HEK293T (cell line): Measurements from ENCODE around the gene OR8A1.
"Not testable (repeated sequence)": the region's sequence is repeated elsewhere in the genome, so short reads cannot be mapped to it uniquely, and the experiment has no call there.

Source experiments
- CTCF ChIA-PET: fragments of 350-600 bp; formaldehyde crosslinking; extraction: SDS; loops from one replicate; lab custom pipeline; 2021; ENCODE audit warnings: antibody characterized with exemption, inconsistent platforms; lab: Yijun Ruan, JAX
- POLR2A ChIA-PET: fragments of 350-600 bp; formaldehyde crosslinking; extraction: SDS; loops from one replicate; lab custom pipeline; 2020; ENCODE audit warnings: antibody characterized with exemption, inconsistent platforms; lab: Yijun Ruan, JAX
- DNase-seq: peaks from one replicate; pipeline ENCODE4 v3.0.0; 2012; ENCODE audit warnings: mixed read lengths; ENCODE audit errors: extremely low spot score
- ARNT ChIP-seq: fragments of 450-650 bp; IDR thresholded peaks from 2 replicates; pipeline ENCODE4 v1.6.1; 2017; ENCODE audit warnings: mild to moderate bottlenecking
- BHLHE40 ChIP-seq: fragments of 450-650 bp; IDR thresholded peaks from 2 replicates; pipeline ENCODE4 v1.6.1; 2016; ENCODE audit warnings: mild to moderate bottlenecking, moderate library complexity, borderline replicate concordance
- CTBP1 ChIP-seq: fragments of 450-650 bp; IDR thresholded peaks from 2 replicates; pipeline ENCODE4 v1.6.1; 2016; ENCODE audit warnings: borderline replicate concordance
- ELF4 ChIP-seq: fragments of 450-650 bp; IDR thresholded peaks from 2 replicates; pipeline ENCODE4 v1.6.1; 2017; ENCODE audit warnings: antibody characterized with exemption
- FOXA1 ChIP-seq: fragments of 450-650 bp; IDR thresholded peaks from 2 replicates; pipeline ENCODE4 v1.6.1; 2016; ENCODE audit warnings: mild to moderate bottlenecking
- FOXK2 ChIP-seq: fragments of 450-650 bp; IDR thresholded peaks from 2 replicates; pipeline ENCODE4 v1.6.1; 2016; ENCODE audit warnings: mild to moderate bottlenecking
- FOXM1 ChIP-seq: fragments of 450-650 bp; IDR thresholded peaks from 2 replicates; pipeline ENCODE4 v1.6.1; 2017; ENCODE audit warnings: mild to moderate bottlenecking, borderline replicate concordance
- HDGF ChIP-seq: fragments of 450-650 bp; IDR thresholded peaks from 2 replicates; pipeline ENCODE4 v1.6.1; 2017; ENCODE audit warnings: antibody characterized with exemption, borderline replicate concordance
- L3MBTL2 ChIP-seq: fragments of 450-650 bp; conservative IDR thresholded peaks from 2 replicates; pipeline ENCODE4 v1.6.1; 2016; ENCODE audit warnings: mild to moderate bottlenecking
- LEF1 ChIP-seq: fragments of 450-650 bp; IDR thresholded peaks from 2 replicates; pipeline ENCODE4 v1.6.1; 2017; ENCODE audit warnings: mild to moderate bottlenecking, borderline replicate concordance
- NFRKB ChIP-seq: fragments of 450-650 bp; IDR thresholded peaks from 2 replicates; pipeline ENCODE4 v1.6.1; 2016; ENCODE audit warnings: mild to moderate bottlenecking, moderate library complexity
- SP1 ChIP-seq: fragments of 450-650 bp; IDR thresholded peaks from 2 replicates; pipeline ENCODE4 v1.6.1; 2017
- SUZ12 ChIP-seq: fragments of 450-650 bp; IDR thresholded peaks from 2 replicates; pipeline ENCODE4 v1.6.1; 2016; ENCODE audit warnings: mild to moderate bottlenecking
- TARDBP ChIP-seq: fragments of 450-650 bp; IDR thresholded peaks from 2 replicates; pipeline ENCODE4 v1.6.1; 2016
- ZNF384 ChIP-seq: fragments of 450-650 bp; IDR thresholded peaks from 2 replicates; pipeline ENCODE4 v1.6.1; 2016
- TF ChIP-seq, protein P1 (sequence below): fragments of 450-650 bp; IDR thresholded peaks from 2 replicates; pipeline ENCODE4 v1.6.1; 2016

Gene OR8A1

DNA sequence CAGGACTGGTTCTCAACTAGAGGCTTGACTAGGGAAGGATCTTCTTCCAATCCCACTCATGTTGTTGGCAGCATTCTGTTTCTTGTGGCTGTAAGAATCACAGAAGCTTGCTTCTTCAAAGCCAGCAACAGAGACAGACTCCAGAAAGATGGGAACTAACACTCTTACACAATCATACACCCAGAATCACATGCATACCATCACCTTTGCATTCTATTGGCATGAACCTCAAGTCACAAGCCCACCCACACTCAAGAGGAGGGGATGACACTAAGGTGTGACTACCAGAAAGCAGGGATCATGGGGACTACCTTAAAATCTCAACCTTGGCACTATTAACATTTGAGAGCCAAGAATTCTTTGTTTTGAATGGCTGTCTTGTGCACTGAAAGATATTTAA lies 27.8 kb downstream of the OR8A1 start:
- CTCF ChIA-PET: interaction anchor here (0.6 kb wide), 1 partner anchor 14 kb away, joined by 4 read pairs; no protein-coding TSS in a partner anchor
- TF ChIP-seq CTBP1 (no peak), NFRKB (no peak), SP1 (no peak), FOXM1 (no peak), FOXA1 (no peak), ELF4 (no peak), L3MBTL2 (no peak), SUZ12 (no peak), TARDBP (no peak), BHLHE40 (no peak), ZNF384 (no peak), FOXK2 (no peak), LEF1 (no peak), ARNT (no peak), HDGF (no peak)
- TF ChIP-seq, protein P1, sequence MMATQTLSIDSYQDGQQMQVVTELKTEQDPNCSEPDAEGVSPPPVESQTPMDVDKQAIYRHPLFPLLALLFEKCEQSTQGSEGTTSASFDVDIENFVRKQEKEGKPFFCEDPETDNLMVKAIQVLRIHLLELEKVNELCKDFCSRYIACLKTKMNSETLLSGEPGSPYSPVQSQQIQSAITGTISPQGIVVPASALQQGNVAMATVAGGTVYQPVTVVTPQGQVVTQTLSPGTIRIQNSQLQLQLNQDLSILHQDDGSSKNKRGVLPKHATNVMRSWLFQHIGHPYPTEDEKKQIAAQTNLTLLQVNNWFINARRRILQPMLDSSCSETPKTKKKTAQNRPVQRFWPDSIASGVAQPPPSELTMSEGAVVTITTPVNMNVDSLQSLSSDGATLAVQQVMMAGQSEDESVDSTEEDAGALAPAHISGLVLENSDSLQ: no peak
- no peak for DNase-seq
- POLR2A ChIA-PET: no interaction called here

DNA sequence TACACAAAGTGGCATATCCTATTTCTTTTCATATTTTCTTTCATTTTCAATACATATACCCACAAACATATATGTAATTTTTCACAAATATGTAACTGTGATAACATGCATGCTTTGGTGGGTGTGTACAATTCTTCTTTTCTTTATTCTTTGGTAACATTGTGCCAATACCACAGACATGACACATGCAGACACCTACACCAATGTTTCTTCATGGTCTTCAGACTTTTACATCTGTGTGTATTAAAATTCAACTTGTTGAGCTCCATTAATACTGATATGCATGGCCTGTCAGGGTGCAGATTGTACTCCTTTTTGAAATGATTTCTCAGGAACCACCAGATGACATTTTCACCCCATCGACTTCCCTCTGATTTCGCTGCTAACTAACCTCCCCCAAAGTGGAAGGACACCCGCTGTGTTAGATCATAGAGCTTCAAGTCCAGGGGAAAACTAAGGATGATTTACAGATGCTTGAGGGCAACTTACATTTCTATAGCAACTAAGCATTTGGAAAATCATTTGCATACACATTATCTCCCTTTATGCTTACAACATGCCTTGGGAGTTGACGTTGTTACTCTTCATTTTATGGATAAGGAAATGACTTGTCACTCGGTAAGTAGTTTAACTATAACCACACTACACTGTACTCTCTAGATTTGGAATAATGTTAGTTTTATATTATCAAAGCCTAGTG lies 31.0 kb downstream of the OR8A1 start:
- POLR2A ChIA-PET: interaction anchor here (0.9 kb wide), 1 partner anchor 22 kb away, joined by 4 read pairs; the partner anchor contains the start of gene TBRG1
- CTCF ChIA-PET: interaction anchor here (0.6 to 1.6 kb wide), 2 partner anchors 199 to 527 kb away, joined by 3 to 5 read pairs; no protein-coding TSS in a partner anchor
- no peak for DNase-seq
- TF ChIP-seq FOXK2: no peak

DNA sequence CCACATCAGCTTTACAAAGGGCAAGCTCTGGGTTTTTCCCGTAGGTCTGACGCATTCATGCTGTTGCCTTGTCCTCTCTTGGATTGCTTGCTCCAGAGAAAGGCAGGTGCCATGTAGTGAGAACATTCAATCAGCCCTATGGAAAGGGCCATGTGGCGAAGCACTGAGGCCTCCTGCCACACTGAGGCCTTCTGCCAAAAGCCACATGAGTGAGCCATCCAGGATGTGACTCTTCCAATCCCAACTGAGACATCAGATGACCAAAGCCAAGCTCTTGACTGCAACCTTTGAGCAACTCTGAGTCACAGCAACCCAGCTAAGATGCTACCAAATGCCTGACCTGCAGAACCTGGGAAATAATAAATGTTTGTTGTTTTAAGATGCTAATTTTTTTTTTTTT lies 32.4 kb downstream of the OR8A1 start:
- ChIA-PET POLR2A (no interaction called here), CTCF (no interaction called here)
- TF ChIP-seq, protein P1: no peak
- TF ChIP-seq FOXM1 (no peak), ZNF384 (no peak), NFRKB (no peak), SP1 (no peak), FOXA1 (no peak), TARDBP (no peak), FOXK2 (no peak), ELF4 (no peak), BHLHE40 (no peak), HDGF (no peak), SUZ12 (no peak)
- no peak for DNase-seq

DNA sequence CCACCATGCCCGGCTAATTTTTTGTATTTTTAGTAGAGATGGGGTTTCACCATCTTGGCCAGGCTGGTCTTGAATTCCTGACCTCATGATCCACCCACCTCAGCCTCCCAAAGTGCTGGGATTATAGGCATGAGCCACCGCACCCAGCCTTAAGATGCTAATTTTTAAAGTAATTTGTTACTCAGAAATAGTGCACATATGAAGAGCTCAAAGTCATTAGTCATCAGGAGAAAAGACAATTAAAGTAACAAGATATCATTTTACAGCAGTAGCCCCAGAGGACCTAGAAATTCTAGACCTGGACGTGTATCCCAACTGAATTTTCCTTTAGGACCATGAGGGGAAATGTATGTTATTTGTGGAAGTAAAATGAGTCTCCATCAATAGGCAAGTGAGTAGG lies 32.9 kb downstream of the OR8A1 start:
- CTCF ChIA-PET, POLR2A ChIA-PET, DNase-seq: not testable (repeated sequence)

DNA sequence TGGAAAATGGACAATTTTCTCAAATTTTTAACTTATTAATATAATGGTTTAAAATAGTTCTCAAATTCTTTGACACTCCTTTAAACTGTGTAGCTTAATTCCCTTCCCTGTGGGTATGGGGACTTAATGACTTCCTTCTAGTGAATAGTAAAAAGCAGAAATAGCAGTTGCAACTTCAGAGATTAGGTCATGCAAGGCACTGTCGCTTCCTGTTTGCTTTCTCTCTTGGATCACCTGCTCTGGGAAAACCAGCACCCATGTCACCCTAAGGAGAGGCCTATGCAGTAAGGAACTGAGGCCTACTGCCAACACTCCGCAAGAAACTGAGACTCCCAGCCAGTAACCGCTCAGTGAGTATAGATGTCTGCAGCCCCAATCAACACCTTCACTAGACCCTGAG lies 35.9 kb downstream of the OR8A1 start:
- POLR2A ChIA-PET: interaction anchor here (0.8 kb wide), 1 partner anchor 17 kb away, joined by 3 read pairs; the partner anchor contains the start of gene TBRG1
- TF ChIP-seq CTBP1 (no peak), ZNF384 (no peak), BHLHE40 (no peak), FOXK2 (no peak), LEF1 (no peak), ELF4 (no peak), FOXA1 (no peak), SUZ12 (no peak), FOXM1 (no peak), HDGF (no peak), ARNT (no peak), L3MBTL2 (no peak)
- no peak for DNase-seq
- CTCF ChIA-PET: no interaction called here

DNA sequence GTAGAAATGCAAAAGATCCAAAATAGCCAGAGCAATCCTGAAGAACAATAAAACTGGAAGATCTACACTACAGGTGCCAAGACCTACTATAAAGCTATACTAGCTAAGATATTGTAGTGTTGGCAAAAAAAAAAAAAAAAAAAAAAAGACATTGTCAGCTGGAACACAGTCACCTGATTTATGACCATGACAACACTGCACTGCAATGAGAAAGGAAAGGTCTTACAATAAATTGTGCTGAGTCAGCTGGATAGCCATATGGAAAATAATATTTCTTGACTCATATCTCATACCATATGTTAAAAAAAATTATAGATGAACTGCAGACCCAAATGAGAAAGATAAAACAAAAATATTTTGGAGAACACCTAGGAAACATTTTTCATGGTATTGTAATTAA lies 38.4 kb downstream of the OR8A1 start:
- TF ChIP-seq BHLHE40 (no peak), TARDBP (no peak), HDGF (no peak), ARNT (no peak)
- TF ChIP-seq, protein P1: peak; percentile 45; the same call in 1 of the 2 replicates
- ChIA-PET POLR2A (no interaction called here), CTCF (no interaction called here)
- DNase-seq: no peak

DNA sequence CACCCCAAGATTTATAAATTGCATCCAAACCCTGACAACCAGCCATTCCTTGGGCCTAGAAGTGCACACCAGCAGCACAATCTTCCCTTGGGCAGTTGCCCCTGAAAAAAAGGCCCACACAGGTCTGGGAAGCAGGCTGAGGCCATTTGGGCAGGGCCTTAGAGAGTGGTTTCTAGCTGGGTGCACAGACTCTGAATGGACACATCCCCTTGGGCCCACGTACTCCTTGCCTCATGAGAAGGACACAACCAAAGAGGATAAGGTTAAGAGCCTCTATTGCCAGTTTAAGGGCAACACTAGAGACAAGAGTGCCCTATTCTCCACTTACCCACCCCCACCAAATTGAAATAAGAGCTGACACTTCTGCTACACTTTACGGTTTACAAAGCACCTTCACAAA lies 40.5 kb downstream of the OR8A1 start:
- no peak for DNase-seq
- no peak for TF ChIP-seq ZNF384
- no peak for TF ChIP-seq ARNT
- TF ChIP-seq TARDBP: no peak
- no peak for TF ChIP-seq SUZ12
- no peak for TF ChIP-seq LEF1
- no peak for TF ChIP-seq ELF4
- no peak for TF ChIP-seq FOXA1
- TF ChIP-seq CTBP1: no peak
- TF ChIP-seq L3MBTL2: no peak
- TF ChIP-seq SP1: no peak
- TF ChIP-seq FOXK2: no peak
- TF ChIP-seq, protein P1: no peak
- no peak for TF ChIP-seq BHLHE40
- no peak for TF ChIP-seq FOXM1
- no peak for TF ChIP-seq NFRKB
- no peak for TF ChIP-seq HDGF
- CTCF ChIA-PET: no interaction called here
- POLR2A ChIA-PET: interaction anchor here (1.5 kb wide), 1 partner anchor 13 kb away, joined by 7 read pairs; the partner anchor contains the start of gene TBRG1
